DOHH2 (cell line): ENCODE measurements around the gene RAB3GAP1.

Source experiments
- H3F3A ChIP-seq: fragments of 200-600 bp; sonication (generic), shearing (Covaris generic); 2 replicates; pipeline ENCODE4 v1.6.0; 2016; ENCODE audit warnings: antibody characterized with exemption, mild to moderate bottlenecking; ENCODE audit not compliant: control insufficient read depth, insufficient read depth
- H3K27ac ChIP-seq: fragments of 200-600 bp; sonication (generic); 2 replicates; pipeline ENCODE4 v1.5.1; 2014; ENCODE audit warnings: low read depth, mild to moderate bottlenecking, low read length, moderate library complexity
- H3K27me3 ChIP-seq: fragments of 200-600 bp; sonication (generic); 2 replicates; pipeline ENCODE4 v1.6.1; 2014; ENCODE audit warnings: mild to moderate bottlenecking, low read length, mixed read lengths; ENCODE audit not compliant: control insufficient read depth
- H3K36me3 ChIP-seq: fragments of 200-600 bp; sonication (generic); 2 replicates; pipeline ENCODE4 v1.6.1; 2014; ENCODE audit warnings: mild to moderate bottlenecking, low read length, moderate library complexity, mixed read lengths; ENCODE audit not compliant: control insufficient read depth
- H3K4me1 ChIP-seq: fragments of 200-600 bp; sonication (generic); 2 replicates; pipeline ENCODE4 v1.6.1; 2014; ENCODE audit warnings: mild to moderate bottlenecking, low read length, mixed read lengths; ENCODE audit not compliant: control insufficient read depth
- H3K4me2 ChIP-seq: fragments of 200-600 bp; sonication (generic); 2 replicates; pipeline ENCODE4 v1.6.0; 2014; ENCODE audit warnings: mild to moderate bottlenecking, low read length, moderate library complexity
- H3K4me3 ChIP-seq: fragments of 200-600 bp; sonication (generic); 2 replicates; pipeline ENCODE4 v1.5.1; 2014; ENCODE audit warnings: mild to moderate bottlenecking, low read length, mixed read lengths
- H3K79me2 ChIP-seq: fragments of 200-600 bp; sonication (generic); 2 replicates; pipeline ENCODE4 v1.6.1; 2014; ENCODE audit warnings: mild to moderate bottlenecking, low read length, mixed read lengths; ENCODE audit not compliant: control insufficient read depth
- H3K9me2 ChIP-seq: fragments of 200-600 bp; sonication (generic); replicated peaks from 2 replicates; pipeline ENCODE4 v1.6.1; 2014; ENCODE audit warnings: mild to moderate bottlenecking, low read length, mixed read lengths; ENCODE audit not compliant: control insufficient read depth
- H3K9me3 ChIP-seq: fragments of 200-600 bp; sonication (generic); 2 replicates; pipeline ENCODE4 v1.6.1; 2014; ENCODE audit warnings: antibody characterized with exemption, low read length, mixed read lengths; ENCODE audit not compliant: control insufficient read depth, insufficient read depth
- H4K20me1 ChIP-seq: fragments of 200-600 bp; sonication (generic); 2 replicates; pipeline ENCODE4 v1.6.0; 2014; ENCODE audit warnings: low read depth, mild to moderate bottlenecking, antibody characterized with exemption, low read length, moderate library complexity; ENCODE audit not compliant: control insufficient read depth, insufficient read depth
- CTCF ChIP-seq: fragments of 200-600 bp; sonication (generic); IDR thresholded peaks from one replicate; pipeline ENCODE4 v1.5.1; 2014; ENCODE audit warnings: antibody characterized with exemption, mild to moderate bottlenecking, low read depth, low read length; ENCODE audit not compliant: poor library complexity, severe bottlenecking
- EZH2phosphoT487 ChIP-seq: fragments of 200-600 bp; sonication (generic); IDR thresholded peaks from 2 replicates; pipeline ENCODE4 v1.6.1; 2017; ENCODE audit warnings: borderline replicate concordance, mild to moderate bottlenecking, antibody characterized with exemption, low read length, moderate library complexity, mixed read lengths

The RAB3GAP1 gene

DNA sequence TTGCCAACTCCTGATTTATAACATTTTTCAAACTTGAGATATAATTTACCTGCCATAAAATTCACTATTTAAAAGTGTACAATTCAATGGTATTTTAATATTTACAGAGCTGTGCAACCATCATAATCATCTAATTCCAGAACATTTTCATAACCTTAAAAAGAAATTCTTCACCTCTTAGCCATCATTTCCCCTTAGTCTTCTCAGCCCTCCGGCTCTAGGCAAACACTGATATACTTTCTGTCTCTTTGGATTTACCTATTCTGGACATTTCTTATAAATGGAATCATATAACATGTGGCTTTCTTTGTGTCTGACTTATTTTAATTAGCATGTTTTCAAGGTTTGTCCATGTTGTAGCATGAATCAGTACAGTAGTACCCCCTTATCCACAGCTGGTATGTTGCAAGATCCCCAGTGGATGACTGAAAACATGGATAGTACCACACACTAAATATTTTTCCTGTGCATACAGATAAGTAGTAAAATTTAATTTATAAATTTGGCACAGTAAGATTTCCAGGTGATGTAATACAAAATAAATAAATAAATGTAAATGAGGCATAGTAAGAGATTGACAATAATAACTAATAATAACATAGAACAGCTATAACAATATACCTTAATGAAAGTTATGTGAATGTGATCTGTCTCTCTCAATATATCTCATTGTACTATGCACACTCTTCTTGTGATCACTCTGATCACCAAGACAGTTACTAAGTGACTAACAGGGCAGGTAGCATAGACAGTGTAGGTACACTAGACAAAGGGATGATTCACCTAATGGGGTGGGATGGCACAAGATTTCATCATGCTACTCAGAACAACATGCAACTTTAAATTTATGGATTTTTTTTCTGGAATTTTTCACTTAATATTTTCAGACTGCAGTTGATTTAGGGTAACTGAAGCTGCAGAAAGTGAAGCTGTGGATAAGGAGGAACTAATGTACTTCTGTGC lies 73.1 kb downstream of the RAB3GAP1 start:
- Histone ChIP-seq H3K4me3 (no peak overlapping the region), H3K27ac (no peak overlapping the region), H4K20me1 (no peaks in the 10 kb centered on the region), H3K9me2 (no peaks in the 10 kb centered on the region), H3K4me1 (no peaks in the 10 kb centered on the region), H3K36me3 (peaks cover 48% of the 10 kb centered on the region), H3K79me2 (no peaks in the 10 kb centered on the region), H3K27me3 (no peaks in the 10 kb centered on the region), H3K9me3 (no peaks in the 10 kb centered on the region), H3F3A (no peaks in the 10 kb centered on the region), H3K4me2 (no peak overlapping the region)
- TF ChIP-seq CTCF (no peak), EZH2phosphoT487 (no peak)

- no peaks in the 10 kb centered on the region for H3F3A ChIP-seq
- no peak overlapping the region for H3K4me3 ChIP-seq
- no peaks in the 10 kb centered on the region for H3K27me3 ChIP-seq
- H4K20me1 ChIP-seq: no peaks in the 10 kb centered on the region
- no peaks in the 10 kb centered on the region for H3K79me2 ChIP-seq
- H3K36me3 ChIP-seq: peaks cover 49% of the 10 kb centered on the region
- no peaks in the 10 kb centered on the region for H3K9me3 ChIP-seq
- H3K9me2 ChIP-seq: no peaks in the 10 kb centered on the region
- no peak overlapping the region for H3K27ac ChIP-seq
- H3K4me2 ChIP-seq: no peak overlapping the region
- H3K4me1 ChIP-seq: no peaks in the 10 kb centered on the region
- no peak for TF ChIP-seq EZH2phosphoT487
- no peak for TF ChIP-seq CTCF
Observed at GRCh38 chr2:135125940-135126339, 73.8 kb downstream of the RAB3GAP1 start.

GRCh38 chr2:135130751-135131150 lies 78.7 kb downstream of the RAB3GAP1 start:
- no peaks in the 10 kb centered on the region for H3F3A ChIP-seq
- peaks cover 69% of the 10 kb centered on the region for H3K36me3 ChIP-seq
- H3K9me2 ChIP-seq: no peaks in the 10 kb centered on the region
- H4K20me1 ChIP-seq: no peaks in the 10 kb centered on the region
- no peaks in the 10 kb centered on the region for H3K4me1 ChIP-seq
- H3K27me3 ChIP-seq: no peaks in the 10 kb centered on the region
- no peak overlapping the region for H3K27ac ChIP-seq
- no peaks in the 10 kb centered on the region for H3K79me2 ChIP-seq
- TF ChIP-seq EZH2phosphoT487: no peak
- no peak for TF ChIP-seq CTCF
- H3K9me3 ChIP-seq: no peaks in the 10 kb centered on the region
- no peak overlapping the region for H3K4me2 ChIP-seq
- no peak overlapping the region for H3K4me3 ChIP-seq
